ENCODE data around the gene TTC28. TPM values are rescaled to one million over a fixed set of nuclear protein-coding genes. Genes with fewer than 3 reads are reported as not detected.

The TTC28 gene
- total RNA-seq, 4 donors from 2014 or later = 35.1 to 138 (median 50.8) TPM

DNA sequence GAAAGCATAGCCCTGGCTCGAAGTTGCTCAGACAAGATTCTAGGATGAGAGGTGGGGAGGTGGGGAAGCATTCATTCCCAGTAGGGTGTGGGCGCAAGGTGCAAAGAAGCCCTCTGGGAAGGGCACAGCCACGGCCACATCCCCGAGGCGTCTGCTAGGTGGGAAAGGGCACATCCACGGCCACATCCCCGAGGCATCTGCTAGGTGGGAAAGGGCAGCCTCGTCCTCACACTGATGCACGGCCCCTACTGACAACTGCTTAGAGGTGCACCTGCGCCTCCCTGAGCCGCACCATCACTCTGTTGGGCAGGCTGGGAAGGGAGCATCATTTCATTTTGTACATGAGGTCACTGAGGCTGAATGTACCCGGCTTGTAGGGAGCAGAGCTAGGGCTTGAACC is 666.0 kb downstream of the TTC28 start:
- WGBS, 2 donors (ENCODE audit: low coverage in 1 of 2) = 97% methylated on average over 6 of the region's 12 CpGs; no CpG with 5 or more reads in 1 of the 2 donors

DNA sequence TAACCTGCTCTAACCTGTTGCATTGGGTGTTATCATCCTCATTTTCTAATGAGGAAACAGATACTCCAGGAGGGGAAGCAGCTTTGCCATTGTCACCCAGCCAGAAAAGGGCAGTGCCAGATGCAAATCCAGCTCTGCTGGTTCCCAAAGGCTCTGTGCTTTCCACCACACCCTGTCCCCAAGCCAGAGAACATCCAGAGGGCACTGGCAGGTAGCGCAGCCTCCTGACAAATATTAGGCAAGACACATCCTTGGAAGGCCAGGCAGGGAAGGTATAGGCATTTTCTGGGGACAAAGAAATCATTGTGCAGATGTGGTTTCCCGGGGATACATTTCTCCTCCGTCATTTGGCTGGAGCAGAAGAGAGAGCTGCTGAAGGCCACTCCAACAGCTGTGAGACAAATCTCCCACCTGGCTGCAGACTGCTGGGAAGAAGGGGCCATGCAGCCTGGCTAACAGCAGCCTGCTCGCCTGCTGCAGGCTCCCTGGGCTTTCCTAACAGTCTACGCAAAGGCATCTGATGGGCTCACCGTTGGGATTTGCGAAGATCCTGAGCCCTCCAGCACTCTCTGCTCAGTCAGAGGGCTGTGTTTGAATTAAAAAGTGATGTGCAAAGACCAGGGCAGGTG is 666.7 kb downstream of the TTC28 start:
- no peak overlapping the region for H3K27ac ChIP-seq
- H3K4me3 ChIP-seq = no peak overlapping the region
- H3K9me3 ChIP-seq = no peaks in the 10 kb centered on the region
- peaks cover 0 to 35% of the 10 kb centered on the region in 2 donors for H3K36me3 ChIP-seq
- H3K27me3 ChIP-seq = no peaks in the 10 kb centered on the region
- TF ChIP-seq POLR2A (IDR thresholded peaks at IDR 0.05) = no peak
- ATAC-seq = no peak
- WGBS, 2 donors (ENCODE audit: low coverage in 1 of 2) = 86% methylated on average over 2 of the region's 7 CpGs; no CpG with 5 or more reads in 1 of the 2 donors
- peaks cover 0 to 23% (median 5%) of the 10 kb centered on the region in 3 donors for H3K4me1 ChIP-seq

More for the DNA sequence above, 666.0 kb downstream of the TTC28 start:
- Histone ChIP-seq H3K4me1 (peaks cover 0 to 16% (median 4%) of the 10 kb centered on the region in 3 donors), H3K36me3 (peaks cover 0 to 35% of the 10 kb centered on the region in 2 donors), H3K27ac (no peak overlapping the region), H3K9me3 (no peaks in the 10 kb centered on the region), H3K27me3 (no peaks in the 10 kb centered on the region), H3K4me3 (no peak overlapping the region)
- TF ChIP-seq EP300 (IDR thresholded peaks at IDR 0.05) = no peak
- no peak for TF ChIP-seq POLR2A (IDR thresholded peaks at IDR 0.05)
- TF ChIP-seq POLR2AphosphoS5 (IDR thresholded peaks at IDR 0.05) = no peak
- TF ChIP-seq, protein P1, sequence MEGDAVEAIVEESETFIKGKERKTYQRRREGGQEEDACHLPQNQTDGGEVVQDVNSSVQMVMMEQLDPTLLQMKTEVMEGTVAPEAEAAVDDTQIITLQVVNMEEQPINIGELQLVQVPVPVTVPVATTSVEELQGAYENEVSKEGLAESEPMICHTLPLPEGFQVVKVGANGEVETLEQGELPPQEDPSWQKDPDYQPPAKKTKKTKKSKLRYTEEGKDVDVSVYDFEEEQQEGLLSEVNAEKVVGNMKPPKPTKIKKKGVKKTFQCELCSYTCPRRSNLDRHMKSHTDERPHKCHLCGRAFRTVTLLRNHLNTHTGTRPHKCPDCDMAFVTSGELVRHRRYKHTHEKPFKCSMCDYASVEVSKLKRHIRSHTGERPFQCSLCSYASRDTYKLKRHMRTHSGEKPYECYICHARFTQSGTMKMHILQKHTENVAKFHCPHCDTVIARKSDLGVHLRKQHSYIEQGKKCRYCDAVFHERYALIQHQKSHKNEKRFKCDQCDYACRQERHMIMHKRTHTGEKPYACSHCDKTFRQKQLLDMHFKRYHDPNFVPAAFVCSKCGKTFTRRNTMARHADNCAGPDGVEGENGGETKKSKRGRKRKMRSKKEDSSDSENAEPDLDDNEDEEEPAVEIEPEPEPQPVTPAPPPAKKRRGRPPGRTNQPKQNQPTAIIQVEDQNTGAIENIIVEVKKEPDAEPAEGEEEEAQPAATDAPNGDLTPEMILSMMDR (IDR thresholded peaks at IDR 0.05) = no peak
- ATAC-seq = no peak

DNA sequence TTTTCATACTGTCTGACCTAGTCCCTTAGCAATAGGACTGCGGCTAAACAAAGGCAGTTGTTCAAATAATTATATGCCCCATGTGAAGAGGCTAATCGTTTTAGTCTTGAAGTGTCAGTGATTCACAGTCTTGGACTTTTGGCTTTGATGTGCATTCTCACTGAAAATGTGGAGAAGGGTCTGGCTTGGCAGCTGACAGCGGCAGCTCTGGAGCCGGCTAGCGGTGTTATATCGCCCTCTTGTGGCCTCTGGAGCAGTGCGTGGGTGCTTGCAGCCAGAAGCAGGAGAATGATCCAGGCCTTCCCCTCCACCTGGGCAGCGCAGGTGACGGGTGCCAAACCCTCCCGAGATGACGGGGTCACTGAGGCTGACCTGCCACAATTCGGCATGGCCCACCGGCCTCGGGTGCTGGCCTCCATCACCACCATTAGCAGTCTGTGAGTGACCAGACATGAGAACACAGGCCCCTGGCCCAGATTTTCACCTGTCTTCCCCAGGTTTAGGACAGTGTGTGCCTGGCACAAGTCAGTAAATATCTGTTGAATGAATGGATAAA is 670.3 kb downstream of the TTC28 start:
- TF ChIP-seq, protein P1 (IDR thresholded peaks at IDR 0.05) = peak in 3 of 4 experiments; percentile 92 to 98 (median 92)
- TF ChIP-seq POLR2AphosphoS5 (IDR thresholded peaks at IDR 0.05) (peak; percentile 70), EP300 (IDR thresholded peaks at IDR 0.05) (no peak)
- Histone ChIP-seq H3K9me3 (no peaks in the 10 kb centered on the region), H3K4me3 (no peak overlapping the region), H3K4me1 (peaks cover 0 to 52% (median 16%) of the 10 kb centered on the region in 3 donors), H3K27me3 (no peaks in the 10 kb centered on the region), H3K36me3 (peaks cover 0 to 32% of the 10 kb centered on the region in 2 donors), H3K27ac (peak overlapping the region in 3 of 4 donors; percentile 32 to 65 (median 35))
- peak; percentile 82 for ATAC-seq
- 0 to 20% methylated on average over 1 to 2 of the region's 14 CpGs for WGBS, 2 donors (ENCODE audit: low coverage in 1 of 2)

DNA sequence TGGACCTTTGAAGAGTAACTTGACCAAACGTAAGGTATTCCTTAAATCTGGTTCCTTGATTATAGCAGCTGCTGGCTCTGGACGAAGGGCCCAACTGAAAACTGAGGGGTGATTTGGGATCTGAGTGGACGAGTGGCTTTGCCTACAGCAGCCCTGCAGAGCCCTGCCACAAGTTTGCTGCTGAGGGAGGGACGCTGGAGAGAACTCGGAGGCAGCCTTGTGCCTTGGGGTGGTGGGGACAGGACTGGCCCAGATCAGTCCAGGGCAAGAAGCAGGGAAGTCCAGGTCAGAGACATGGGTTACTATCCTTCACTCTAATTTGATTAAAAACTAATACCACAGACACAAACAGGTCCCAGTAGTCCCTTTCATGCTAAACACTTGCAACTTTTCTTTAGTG is 671.0 kb downstream of the TTC28 start:
- Histone ChIP-seq H3K4me1 (peaks cover 0 to 52% (median 16%) of the 10 kb centered on the region in 3 donors), H3K36me3 (peaks cover 0 to 32% of the 10 kb centered on the region in 2 donors), H3K9me3 (no peaks in the 10 kb centered on the region), H3K27ac (peak overlapping the region in 3 of 4 donors; percentile 32 to 65 (median 35)), H3K4me3 (no peak overlapping the region), H3K27me3 (no peaks in the 10 kb centered on the region)
- ATAC-seq = no peak
- TF ChIP-seq POLR2A (IDR thresholded peaks at IDR 0.05) = no peak
- TF ChIP-seq POLR2AphosphoS5 (IDR thresholded peaks at IDR 0.05) = no peak
- no peak for TF ChIP-seq EP300 (IDR thresholded peaks at IDR 0.05)
- TF ChIP-seq, protein P1 (IDR thresholded peaks at IDR 0.05) = no peak
- WGBS, 2 donors (ENCODE audit: low coverage in 1 of 2) = 65 to 76% methylated on average over 2 to 3 of the region's 5 CpGs

DNA sequence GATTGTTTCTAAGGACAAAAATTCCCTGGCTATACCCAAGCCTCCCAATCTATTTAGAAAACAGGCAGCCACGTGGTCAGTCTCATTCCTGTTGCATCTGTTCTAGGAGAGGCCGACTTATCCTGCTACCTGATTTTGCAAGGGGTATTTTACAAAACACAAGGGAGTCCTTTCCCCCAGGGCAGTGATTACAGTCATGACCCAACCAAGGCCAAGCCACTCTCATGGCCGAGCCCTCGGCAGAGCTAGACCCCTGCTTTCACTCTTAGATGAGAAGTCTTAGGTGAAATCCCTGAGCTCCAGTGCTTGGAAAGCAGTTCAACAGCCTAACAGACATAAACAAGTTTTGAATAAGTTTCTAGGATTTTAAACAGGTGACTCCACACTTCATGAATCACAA is 671.6 kb downstream of the TTC28 start:
- H3K4me3 ChIP-seq = no peak overlapping the region
- no peak for ATAC-seq
- no peaks in the 10 kb centered on the region for H3K27me3 ChIP-seq
- TF ChIP-seq, protein P1 (IDR thresholded peaks at IDR 0.05) = no peak
- peaks cover 0 to 52% (median 17%) of the 10 kb centered on the region in 3 donors for H3K4me1 ChIP-seq
- WGBS, 2 donors (ENCODE audit: low coverage in 1 of 2) = 80 to 89% methylated on average over 2 of the region's 4 CpGs
- H3K36me3 ChIP-seq = peaks cover 0 to 32% of the 10 kb centered on the region in 2 donors
- H3K27ac ChIP-seq = peak overlapping the region in 3 of 4 donors; percentile 14 to 65 (median 32)
- H3K9me3 ChIP-seq = no peaks in the 10 kb centered on the region

Data from gastroesophageal sphincter (tissue), 4 donors.